HepG2 (cell line): ENCODE measurements around the gene FOXR1. TPM values are rescaled to one million over a fixed set of nuclear protein-coding genes. Genes with fewer than 3 reads are reported as not detected.

Source experiments
- ATAC-seq: fragments of 200-7000 bp; cut with Tn5 transposase; 3 replicates; pipeline ENCODE4 v1.9.1; 2020; ENCODE audit warnings: mild to moderate bottlenecking, moderate library complexity
- BruUV-seq: library from RNA; stranded (reverse); fragments of 400-500 nt; replicated peaks from 2 replicates; lab custom pipeline; 2021; lab: Mats Ljungman, UMichigan
- CTCF ChIA-PET: fragments of 300-600 bp; formaldehyde crosslinking; extraction: SDS; loops from one replicate; lab custom pipeline; 2021; ENCODE audit warnings: low total read pairs, inconsistent platforms, low intra/inter-chr PET ratio; lab: Yijun Ruan, JAX
- POLR2A ChIA-PET: fragments of 350-600 bp; sonication (Branson Sonifier 250); formaldehyde crosslinking; loops from one replicate; lab custom pipeline; 2020; ENCODE audit warnings: antibody characterized with exemption, inconsistent platforms; lab: Yijun Ruan, JAX
- DNase-seq: peaks from one replicate; pipeline ENCODE4 v3.0.0-alpha.2; 2015; ENCODE audit warnings: low spot score
- FAIRE-seq: peaks from 3 replicates; lab custom pipeline; 2011; peaks lifted over from hg19 to GRCh38; lab: Jason Lieb, UNC
- H2AFZ ChIP-seq: one replicate; pipeline ENCODE4 v1.6.1; 2011; ENCODE audit warnings: low read length, inconsistent platforms
- H3K27ac ChIP-seq: fragments of 300-600 bp; 3 replicates; pipeline ENCODE4 v1.8.0; 2011; ENCODE audit warnings: mixed run types, mild to moderate bottlenecking, mixed read lengths, low read length, inconsistent platforms; ENCODE audit not compliant: insufficient read depth; ENCODE audit errors: extremely low read length
- H3K27me3 ChIP-seq, 2 experiments: fragments of 200-600 bp in 1 of 2; 2 replicates in 1 of 2; 3 replicates in 1 of 2; pipeline versions ENCODE4 v1.6.0 to v1.8.0; 2011; ENCODE audit warnings: low read length in 2 of 2, mild to moderate bottlenecking in 2 of 2, moderate library complexity in 2 of 2, inconsistent platforms in 1 of 2; ENCODE audit not compliant: insufficient read depth in 2 of 2, control insufficient read depth in 1 of 2
- H3K36me3 ChIP-seq, 2 experiments: fragments of 200-600 bp in 1 of 2; replicated peaks in 1 of 2; 2 replicates in 1 of 2; 3 replicates in 1 of 2; pipeline versions ENCODE4 v1.5.1 to v1.8.0; 2011; ENCODE audit warnings: low read length in 2 of 2, inconsistent platforms in 1 of 2; ENCODE audit not compliant: insufficient read depth in 2 of 2, control insufficient read depth in 1 of 2
- H3K4me1 ChIP-seq: 2 replicates; pipeline ENCODE4 v1.5.1; 2012; ENCODE audit warnings: low read length, inconsistent platforms; ENCODE audit not compliant: insufficient read depth
- H3K4me2 ChIP-seq: 2 replicates; pipeline ENCODE4 v1.6.0; 2011; ENCODE audit warnings: low read depth, low read length, inconsistent platforms
- H3K4me3 ChIP-seq, 3 experiments: fragments of 200-600 bp in 1 of 3; sonication (generic), shearing (Covaris generic) in 1 of 3; replicated peaks in 1 of 3; 2 replicates each; pipeline ENCODE4 v1.5.1; 2011 to 2016; ENCODE audit warnings: low read length in 3 of 3, inconsistent platforms in 2 of 3, low read depth in 2 of 3, mild to moderate bottlenecking in 2 of 3, control low read depth in 1 of 3, mixed read lengths in 1 of 3; ENCODE audit not compliant: insufficient read depth in 1 of 3
- H3K79me2 ChIP-seq: one replicate; pipeline ENCODE4 v1.6.1; 2011; ENCODE audit warnings: low read length, inconsistent platforms; ENCODE audit not compliant: insufficient read depth
- H3K9ac ChIP-seq: 2 replicates; pipeline ENCODE4 v1.6.0; 2011; ENCODE audit warnings: mild to moderate bottlenecking, low read depth, low read length, inconsistent platforms; ENCODE audit not compliant: insufficient read depth
- H3K9me3 ChIP-seq: 2 replicates; pipeline ENCODE4 v1.5.1; 2012; ENCODE audit warnings: mild to moderate bottlenecking, low read length
- H4K20me1 ChIP-seq: 2 replicates; pipeline ENCODE4 v1.6.0; 2011; ENCODE audit warnings: inconsistent platforms, mild to moderate bottlenecking, low read length, moderate library complexity; ENCODE audit not compliant: insufficient read depth
- EP300 ChIP-seq, 3 experiments: sonication (generic) in 1 of 3; formaldehyde crosslinking in 1 of 3; IDR thresholded peaks; 2 replicates each; pipeline versions ENCODE4 v1.5.1 to v1.6.1; 2011 to 2020; ENCODE audit warnings: low read depth in 2 of 3, low read length in 2 of 3, borderline replicate concordance in 1 of 3, improper control_type of control experiment in 1 of 3, mild to moderate bottlenecking in 1 of 3, missing genetic modification reagents in 1 of 3, moderate library complexity in 1 of 3
- GLI4 ChIP-seq: sonication (generic); formaldehyde crosslinking; IDR thresholded peaks from 2 replicates; pipeline ENCODE4 v1.5.1; 2020; ENCODE audit warnings: missing genetic modification reagents, mild to moderate bottlenecking, moderate library complexity, borderline replicate concordance
- KLF15 ChIP-seq: sonication (generic); formaldehyde crosslinking; IDR thresholded peaks from 2 replicates; pipeline ENCODE4 v1.8.1; 2023; ENCODE audit warnings: borderline replicate concordance, mild to moderate bottlenecking, inconsistent platforms, missing genetic modification reagents, mixed read lengths
- KLF6 ChIP-seq: IDR thresholded peaks from 2 replicates; pipeline ENCODE4 v1.8.0; 2016; ENCODE audit warnings: missing biosample characterization, missing genetic modification reagents
- SP4 ChIP-seq: sonication (generic); formaldehyde crosslinking; IDR thresholded peaks from 2 replicates; pipeline ENCODE4 v1.8.1; 2023; ENCODE audit warnings: mild to moderate bottlenecking, missing genetic modification reagents
- SRSF1 ChIP-seq: fragments of 200-400 bp; formaldehyde crosslinking; optimal IDR thresholded peaks from 2 replicates; pipeline ENCODE3; 2017; ENCODE audit warnings: mild to moderate bottlenecking, low read depth, low read length, moderate library complexity
- ZBTB7A ChIP-seq: sonication (generic); formaldehyde crosslinking; IDR thresholded peaks from 2 replicates; pipeline ENCODE4 v1.8.0; 2022; ENCODE audit warnings: mild to moderate bottlenecking, missing genetic modification reagents
- ZNF225 ChIP-seq: sonication (generic); formaldehyde crosslinking; IDR thresholded peaks from 2 replicates; pipeline ENCODE4 v1.4.0; 2020; ENCODE audit warnings: mild to moderate bottlenecking, missing genetic modification reagents
- ZNF263 ChIP-seq: sonication (generic); formaldehyde crosslinking; IDR thresholded peaks from 2 replicates; pipeline ENCODE4 v1.4.0; 2020; ENCODE audit warnings: missing genetic modification reagents
- ZNF274 ChIP-seq: sonication (generic); formaldehyde crosslinking; IDR thresholded peaks from 2 replicates; pipeline ENCODE4 v1.5.1; 2020; ENCODE audit warnings: mild to moderate bottlenecking, missing genetic modification reagents
- ZNF574 ChIP-seq: sonication (generic); formaldehyde crosslinking; IDR thresholded peaks from 2 replicates; pipeline ENCODE4 v1.4.0; 2020; ENCODE audit warnings: missing genetic modification reagents
- ZNF646 ChIP-seq: sonication (generic); formaldehyde crosslinking; IDR thresholded peaks from 2 replicates; pipeline ENCODE4 v1.9.0; 2021; ENCODE audit warnings: mild to moderate bottlenecking, missing genetic modification reagents
- ZNF672 ChIP-seq: sonication (generic); formaldehyde crosslinking; IDR thresholded peaks from 2 replicates; pipeline ENCODE4 v1.8.1; 2022; ENCODE audit warnings: missing genetic modification reagents
- WGBS: methylation state at CpG from one replicate; pipeline ENCODE4 v1.1.6; 2017; ENCODE audit warnings: low lambda C conversion rate; 5-methylcytosine and 5-hydroxymethylcytosine counted together
- in situ Hi-C: cut with HindIII; loops from 2 replicates; pipeline ENCODE4 v1.10.0; 2017; ENCODE audit warnings: low pct_unique_long_range_greater_than_20kb; ENCODE audit not compliant: extremely low pct_ligation_motif_present
- intact Hi-C: fragments of 100-400 bp; cut with micrococcal nuclease; formaldehyde crosslinking; loops from one replicate; pipeline ENCODE4 v1.10.0; 2022; ENCODE audit not compliant: unreplicated experiment
- polyA plus RNA-seq, 8 experiments: library from polyadenylated mRNA; depleted of rRNA in 3 of 8; stranded (reverse) in 7 of 8; unstranded in 1 of 8; fragments of >200 nt; fragmentation: Illumina TruSeq in 4 of 8; extraction: Trizol in 4 of 8; gene quantifications; 2 replicates each; pipeline versions ENCODE4 v1.2.1 to v1.2.3, GENCODE V29; 2011 to 2016; ENCODE audit warnings: low read depth in 4 of 8, missing spikeins in 1 of 8, mixed read lengths in 1 of 8; ENCODE audit not compliant: insufficient read depth in 1 of 8
- total RNA-seq, 5 experiments: library from RNA; depleted of rRNA; stranded (reverse); fragments of >200 nt; fragmentation: Illumina TruSeq; extraction: Trizol; gene quantifications; 2 replicates each; pipeline ENCODE4 v1.2.3, GENCODE V29; 2016; ENCODE audit warnings: low read depth in 1 of 5

FOXR1 gene
- total and polyA plus RNA-seq, 2 of the 13 experiments (the other 11 are each of a cell fraction or from before 2014, with no cell fraction given) = not detected

GRCh38 chr11:118928101-118928869, 43.3 kb upstream of the FOXR1 start:
- peak overlapping the region; percentile 38 for H3K9ac ChIP-seq
- POLR2A ChIA-PET = interaction anchor here (1.0 kb wide), 2 partner anchors 12 to 138 kb away, joined by 3 to 6 read pairs; partner anchors contain the start of gene DDX6
- FAIRE-seq (peak; percentile 72), ATAC-seq (peak; percentile 77), DNase-seq (peak; percentile 87)
- no peaks in the 10 kb centered on the region for H3K9me3 ChIP-seq
- peaks cover 2 to 7% of the 10 kb centered on the region in 2 experiments; a peak in 3 of 5 replicates for H3K27me3 ChIP-seq
- peak overlapping the region; percentile 94 for H3K4me2 ChIP-seq
- H3K36me3 ChIP-seq = no peaks in the 10 kb centered on the region
- peak overlapping the region; percentile 71 to 89 (median 81) for H3K4me3 ChIP-seq
- WGBS = 0% methylated on average over 10 of the region's 32 CpGs
- peaks cover 58% of the 10 kb centered on the region for H3K4me1 ChIP-seq
- CTCF ChIA-PET = interaction anchor here (1.6 to 9.8 kb wide), 2 partner anchors 21 to 239 kb away, joined by 3 to 188 read pairs; no protein-coding TSS in a partner anchor
- no peaks in the 10 kb centered on the region for H4K20me1 ChIP-seq
- intact Hi-C loops = loop anchor here (1.0 kb wide), 2 partner anchors 17 to 238 kb away; no protein-coding TSS in a partner anchor
- H3K79me2 ChIP-seq = peaks cover 20% of the 10 kb centered on the region
- BruUV-seq = no TSS peak
- H2AFZ ChIP-seq = peak overlapping the region; percentile 68
- in situ Hi-C loops = no loop called here
- H3K27ac ChIP-seq = peak overlapping the region; percentile 50
- TF ChIP-seq ZNF263 (CRISPR knock-in tag) (peak; percentile 93), SRSF1 (peak; percentile 12), ZNF274 (0 out of 2 replicates have a peak, but pooled peaks have one; percentile 15), ZNF672 (CRISPR knock-in tag) (no peak), ZBTB7A (CRISPR knock-in tag) (0 out of 2 replicates have a peak, but pooled peaks have one; percentile 42), KLF6 (CRISPR knock-in tag) (no peak), EP300 (IDR thresholded peaks at IDR 0.05; ENCODE audit: low read depth in 2 of 2, low read length in 2 of 2) (no peak), EP300 (CRISPR knock-in tag; IDR thresholded peaks at IDR 0.05; ENCODE audit: borderline replicate concordance) (no peak), ZNF646 (CRISPR knock-in tag) (peak; percentile 60), GLI4 (CRISPR knock-in tag) (0 out of 2 replicates have a peak, but pooled peaks have one; percentile 25), KLF15 (CRISPR knock-in tag) (no peak), SP4 (CRISPR knock-in tag) (no peak), ZNF225 (CRISPR knock-in tag) (peak; percentile 54; the same call in 1 of the 2 replicates), ZNF574 (CRISPR knock-in tag) (peak; percentile 72)
